Adipose tissue (tissue), 3 donors: ENCODE measurements around the gene RSPH10B2. TPM values are rescaled to one million over a fixed set of nuclear protein-coding genes. Genes with fewer than 3 reads are reported as not detected.
"Not testable (repeated sequence)": the region's sequence is repeated elsewhere in the genome, so short reads cannot be mapped to it uniquely, and the experiment has no call there.

Source experiments
- H3K27ac ChIP-seq: one replicate; pipeline ENCODE4 v1.5.1; 2013; ENCODE audit warnings: low read depth, low read length
- WGBS, 3 donors: extraction: QIAGEN DNeasy Blood & Tissue Kit; methylation state at CpG; one replicate each; pipeline ENCODE4 v1.1.7; 2013; 5-methylcytosine and 5-hydroxymethylcytosine counted together
- polyA plus RNA-seq, 3 donors: library from polyadenylated mRNA; stranded (reverse); fragments of 200-250 nt; gene quantifications; one replicate each; pipeline ENCODE4 v1.2.3, GENCODE V29; 2013
- donor health status: healthy with polysubstance abuse.
- donor health status: Bipolar disorder and iron deficiency.
- donor health status: healthy.

Gene RSPH10B2
- polyA plus RNA-seq, 3 donors, result 0.03 to 0.07 TPM; not detected in 1

- not testable (repeated sequence) for H3K27ac ChIP-seq
- WGBS, 3 donors, result 94 to 99% (median 94%) methylated on average over 3 of the region's 6 CpGs
Measured at GRCh38 chr7:6750173-6750572, 3.7 kb upstream of the RSPH10B2 start.

GRCh38 chr7:6761186-6761585, 7.3 kb downstream of the RSPH10B2 start:
- 15% methylated on average over 3 of the region's 12 CpGs; no CpG with 5 or more reads in 2 of the 3 donors for whole genome bisulfite sequencing, 3 donors
- H3K27ac ChIP-seq, result not testable (repeated sequence)

- not testable (repeated sequence) for H3K27ac ChIP-seq
- 81 to 88% (median 87%) methylated on average over 6 of the region's 6 CpGs for WGBS, 3 donors
Measured at GRCh38 chr7:6781581-6781980, 27.7 kb downstream of the RSPH10B2 start.

- no CpG with 5 or more reads among the region's 13 CpGs for WGBS, 3 donors
- not testable (repeated sequence) for H3K27ac ChIP-seq
Measured at GRCh38 chr7:6789353-6789752, 35.5 kb downstream of the RSPH10B2 start.

GRCh38 chr7:6792113-6792872, 38.4 kb downstream of the RSPH10B2 start:
- not testable (repeated sequence) for H3K27ac ChIP-seq
- WGBS, 3 donors, result 51 to 81% (median 60%) methylated on average over 7 to 8 of the region's 15 CpGs

GRCh38 chr7:6794276-6794675, 40.4 kb downstream of the RSPH10B2 start:
- 100% methylated on average over 2 of the region's 11 CpGs; no CpG with 5 or more reads in 1 of the 3 donors for WGBS, 3 donors
- H3K27ac ChIP-seq, result not testable (repeated sequence)

- WGBS, 3 donors, result 82 to 88% (median 84%) methylated on average over 5 of the region's 5 CpGs
- not testable (repeated sequence) for H3K27ac ChIP-seq
Measured at GRCh38 chr7:6797218-6797617, 43.3 kb downstream of the RSPH10B2 start.

- 100% methylated on average over 1 of the region's 8 CpGs; no CpG with 5 or more reads in 2 of the 3 donors for WGBS, 3 donors
- H3K27ac ChIP-seq, result not testable (repeated sequence)
Measured at GRCh38 chr7:6798047-6798446, 44.1 kb downstream of the RSPH10B2 start.

- 33 to 100% methylated on average over 1 of the region's 12 CpGs; no CpG with 5 or more reads in 1 of the 3 donors for WGBS, 3 donors
- H3K27ac ChIP-seq, result not testable (repeated sequence)
Measured at GRCh38 chr7:6799887-6800286, 46.0 kb downstream of the RSPH10B2 start.

GRCh38 chr7:6800331-6800730, 46.4 kb downstream of the RSPH10B2 start:
- WGBS, 3 donors, result 94 to 100% (median 100%) methylated on average over 1 of the region's 2 CpGs
- not testable (repeated sequence) for H3K27ac ChIP-seq

- WGBS, 3 donors, result 71 to 100% (median 100%) methylated on average over 1 of the region's 4 CpGs
Measured at GRCh38 chr7:6807393-6807918, 53.6 kb downstream of the RSPH10B2 start.

GRCh38 chr7:6807959-6808358, 54.1 kb downstream of the RSPH10B2 start:
- WGBS, 3 donors, result 75 to 86% (median 85%) methylated on average over 4 of the region's 6 CpGs
- not testable (repeated sequence) for H3K27ac ChIP-seq

More at GRCh38 chr7:6807393-6807918, 53.6 kb downstream of the RSPH10B2 start:
- H3K27ac ChIP-seq, result not testable (repeated sequence)

GRCh38 chr7:6813011-6813410, 59.1 kb downstream of the RSPH10B2 start:
- WGBS, 3 donors, result 66 to 100% (median 91%) methylated on average over 2 of the region's 2 CpGs
- not testable (repeated sequence) for H3K27ac ChIP-seq

- not testable (repeated sequence) for H3K27ac ChIP-seq
- WGBS, 3 donors, result 91 to 95% (median 91%) methylated on average over 6 to 7 of the region's 7 CpGs
Measured at GRCh38 chr7:6815470-6815869, 61.6 kb downstream of the RSPH10B2 start.

- not testable (repeated sequence) for H3K27ac ChIP-seq
- 91 to 94% (median 93%) methylated on average over 6 of the region's 6 CpGs for WGBS, 3 donors
Measured at GRCh38 chr7:6821622-6822021, 67.7 kb downstream of the RSPH10B2 start.

GRCh38 chr7:6825236-6826125, 71.6 kb downstream of the RSPH10B2 start:
- H3K27ac ChIP-seq, result not testable (repeated sequence)
- WGBS, 3 donors, result 2 to 40% (median 28%) methylated on average over 3 to 10 of the region's 42 CpGs

- not testable (repeated sequence) for H3K27ac ChIP-seq
- WGBS, 3 donors, result 1 to 4% (median 2%) methylated on average over 22 to 26 of the region's 35 CpGs
Measured at GRCh38 chr7:6826151-6826550, 72.2 kb downstream of the RSPH10B2 start, which contains the start of gene CCZ1B. Gene CCZ1B, minus strand, starts transcription at chr7:6826275. Its CDS starts 78 bp downstream, at chr7:6826197.

GRCh38 chr7:6827180-6827579, 73.3 kb downstream of the RSPH10B2 start:
- not testable (repeated sequence) for H3K27ac ChIP-seq
- WGBS, 3 donors, result 34 to 80% (median 65%) methylated on average over 8 to 12 of the region's 12 CpGs

GRCh38 chr7:6829616-6830015, 75.7 kb downstream of the RSPH10B2 start:
- 52 to 75% (median 55%) methylated on average over 3 to 4 of the region's 5 CpGs for WGBS, 3 donors
- H3K27ac ChIP-seq, result not testable (repeated sequence)
